ENCODE measurements around the gene XKR8. TPM values are rescaled to one million over a fixed set of nuclear protein-coding genes. Genes with fewer than 3 reads are reported as not detected.

The XKR8 gene
- total and polyA plus RNA-seq, 2 of the 13 experiments (the other 11 are each of a cell fraction or from before 2014, with no cell fraction given), result 5.4 to 6.3 TPM

- TF ChIP-seq AHR (CRISPR knock-in tag; IDR thresholded peaks at IDR 0.05) (no peak), ZNF468 (CRISPR knock-in tag; IDR thresholded peaks at IDR 0.05) (no peak), SMARCE1 (IDR thresholded peaks at IDR 0.05; ENCODE audit: borderline replicate concordance) (no peak), USF2 (IDR thresholded peaks at IDR 0.05; ENCODE audit: low read depth, low read length) (no peak), USF2 (CRISPR knock-in tag; IDR thresholded peaks at IDR 0.05; ENCODE audit: borderline replicate concordance) (no peak), ZNF563 (CRISPR knock-in tag; IDR thresholded peaks at IDR 0.05) (no peak), ARID4A (CRISPR knock-in tag; IDR thresholded peaks at IDR 0.05; ENCODE audit: borderline replicate concordance) (no peak), ZNF883 (CRISPR knock-in tag; IDR thresholded peaks at IDR 0.05; ENCODE audit: not compliant biosample characterization) (no peak), IRF1 (CRISPR knock-in tag; IDR thresholded peaks at IDR 0.05; ENCODE audit: low read depth) (no peak), SNAPC5 (CRISPR knock-in tag; IDR thresholded peaks at IDR 0.05; ENCODE audit: borderline replicate concordance) (no peak), ZNF337 (CRISPR knock-in tag; IDR thresholded peaks at IDR 0.05; ENCODE audit: borderline replicate concordance, low read depth) (no peak), TRIM24 (CRISPR knock-in tag; IDR thresholded peaks at IDR 0.05) (no peak)
Measured at GRCh38 chr1:27994060-27994459, 34.3 kb downstream of the XKR8 start (continued).

Measured in HepG2 (cell line).